Measurements from ENCODE around the gene INO80.
"Not testable (repeated sequence)": the region's sequence is repeated elsewhere in the genome, so short reads cannot be mapped to it uniquely, and the experiment has no call there.

DNA sequence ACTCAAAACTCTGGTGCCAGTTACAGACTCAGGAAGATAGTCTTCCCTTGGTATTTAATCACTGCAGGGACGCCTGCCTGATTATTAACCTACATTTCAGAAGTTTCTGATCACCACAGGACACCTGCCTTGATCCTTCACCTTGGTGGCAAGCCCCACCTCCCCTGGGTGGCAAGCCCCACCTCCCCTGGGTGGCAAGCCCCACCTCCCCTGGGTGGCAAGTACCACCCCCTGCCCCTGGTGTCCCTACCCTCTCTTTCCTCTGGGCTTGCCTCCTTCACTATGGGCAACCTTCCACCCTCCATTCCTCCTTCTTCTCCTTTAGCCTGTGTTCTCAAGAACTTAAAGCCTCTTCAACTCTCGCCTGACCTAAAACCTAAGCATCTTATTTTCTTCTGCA, 16.0 kb upstream of the INO80 start:
- not testable (repeated sequence) for TF ChIP-seq ZFP3 (CRISPR knock-in tag; IDR thresholded peaks at IDR 0.05); TOX (CRISPR knock-in tag; IDR thresholded peaks at IDR 0.05; ENCODE audit: borderline replicate concordance); GLIS3 (CRISPR knock-in tag; IDR thresholded peaks at IDR 0.05); PPARA (CRISPR knock-in tag; IDR thresholded peaks at IDR 0.05; ENCODE audit: borderline replicate concordance); OSR1 (CRISPR knock-in tag; IDR thresholded peaks at IDR 0.05); ZFP30 (CRISPR knock-in tag; IDR thresholded peaks at IDR 0.05)
